ENCODE results near the gene MGAT2. TPM values are rescaled to one million over a fixed set of nuclear protein-coding genes. Genes with fewer than 3 reads are reported as not detected.
"Not testable (repeated sequence)": the region's sequence is repeated elsewhere in the genome, so short reads cannot be mapped to it uniquely, and the experiment has no call there.

Gene MGAT2
- total RNA-seq, 2 donors from 2014 or later = 34.7 to 69.0 TPM

DNA sequence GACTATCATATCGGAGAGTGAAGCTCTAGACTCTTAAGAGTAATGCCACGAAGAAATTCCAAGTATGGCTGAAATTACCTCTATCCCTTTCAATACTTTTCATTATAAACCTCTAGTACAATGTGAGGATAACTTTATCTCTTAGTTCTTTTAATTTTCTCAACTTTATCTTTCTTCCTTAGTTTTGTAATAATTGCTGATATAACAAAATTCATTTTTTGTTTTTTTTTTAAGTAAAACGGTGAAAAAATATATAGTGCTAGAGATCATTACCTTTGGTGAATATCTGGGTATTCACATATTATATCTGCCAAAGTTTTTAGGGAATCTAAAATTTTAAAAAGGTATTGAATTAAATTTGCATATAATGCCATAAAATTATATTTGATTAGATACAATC, 33.9 kb downstream of the MGAT2 start:
- H3K4me1 ChIP-seq (replicated peaks) = no peaks in the 10 kb centered on the region
- H3K4me3 ChIP-seq = no peak overlapping the region
- H3K36me3 ChIP-seq = no peaks in the 10 kb centered on the region
- H3K27ac ChIP-seq = no peak overlapping the region
- 95% methylated on average over 3 of the region's 3 CpGs for WGBS
- H3K27me3 ChIP-seq (replicated peaks; ENCODE audit: insufficient read depth) = no peaks in the 10 kb centered on the region
- no peaks in the 10 kb centered on the region for H3K9me3 ChIP-seq
- intact Hi-C loops (cut with DNase I) = no loop called here
- DNase-seq (ENCODE audit: low spot score) = no peak
- TF ChIP-seq, protein P1, sequence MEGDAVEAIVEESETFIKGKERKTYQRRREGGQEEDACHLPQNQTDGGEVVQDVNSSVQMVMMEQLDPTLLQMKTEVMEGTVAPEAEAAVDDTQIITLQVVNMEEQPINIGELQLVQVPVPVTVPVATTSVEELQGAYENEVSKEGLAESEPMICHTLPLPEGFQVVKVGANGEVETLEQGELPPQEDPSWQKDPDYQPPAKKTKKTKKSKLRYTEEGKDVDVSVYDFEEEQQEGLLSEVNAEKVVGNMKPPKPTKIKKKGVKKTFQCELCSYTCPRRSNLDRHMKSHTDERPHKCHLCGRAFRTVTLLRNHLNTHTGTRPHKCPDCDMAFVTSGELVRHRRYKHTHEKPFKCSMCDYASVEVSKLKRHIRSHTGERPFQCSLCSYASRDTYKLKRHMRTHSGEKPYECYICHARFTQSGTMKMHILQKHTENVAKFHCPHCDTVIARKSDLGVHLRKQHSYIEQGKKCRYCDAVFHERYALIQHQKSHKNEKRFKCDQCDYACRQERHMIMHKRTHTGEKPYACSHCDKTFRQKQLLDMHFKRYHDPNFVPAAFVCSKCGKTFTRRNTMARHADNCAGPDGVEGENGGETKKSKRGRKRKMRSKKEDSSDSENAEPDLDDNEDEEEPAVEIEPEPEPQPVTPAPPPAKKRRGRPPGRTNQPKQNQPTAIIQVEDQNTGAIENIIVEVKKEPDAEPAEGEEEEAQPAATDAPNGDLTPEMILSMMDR (IDR thresholded peaks at IDR 0.05) = no peak
- TF ChIP-seq POLR2AphosphoS5 (IDR thresholded peaks at IDR 0.05) (no peak), POLR2A (IDR thresholded peaks at IDR 0.05) (no peak)

- H3K27ac ChIP-seq; intact Hi-C loops (cut with DNase I); H3K9me3 ChIP-seq; DNase-seq (ENCODE audit: low spot score); H3K27me3 ChIP-seq (replicated peaks; ENCODE audit: insufficient read depth); H3K4me3 ChIP-seq; H3K36me3 ChIP-seq; H3K4me1 ChIP-seq (replicated peaks): not testable (repeated sequence)
- 86% methylated on average over 6 of the region's 6 CpGs for WGBS
Measured at GRCh38 chr14:49657500-49657899, 36.9 kb downstream of the MGAT2 start.

GRCh38 chr14:49659526-49660455, 39.2 kb downstream of the MGAT2 start:
- WGBS = 72% methylated on average over 2 of the region's 2 CpGs

DNA sequence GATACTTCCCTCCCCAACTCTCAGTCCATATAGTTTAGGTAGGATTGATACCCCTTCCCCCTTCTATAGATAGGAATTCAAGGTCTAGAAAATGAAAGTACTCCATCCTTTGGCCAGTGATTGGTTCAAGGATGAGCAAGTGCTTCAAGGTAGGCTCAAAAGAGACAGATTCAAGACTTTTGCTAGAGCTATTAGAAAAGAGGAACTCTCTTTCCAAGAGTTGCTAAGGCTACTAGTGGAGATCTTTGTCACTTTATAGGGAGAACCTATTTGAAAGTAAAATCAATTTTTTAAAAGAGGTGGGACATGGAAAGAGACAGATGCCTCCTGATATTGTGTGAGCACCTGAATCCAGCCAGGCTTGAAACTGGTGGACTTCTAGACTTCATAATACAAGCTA, 49.9 kb downstream of the MGAT2 start:
- Histone ChIP-seq H3K4me3 (no peak overlapping the region), H3K36me3 (no peaks in the 10 kb centered on the region), H3K27ac (no peak overlapping the region), H3K27me3 (replicated peaks; ENCODE audit: insufficient read depth) (no peaks in the 10 kb centered on the region), H3K9me3 (no peaks in the 10 kb centered on the region), H3K4me1 (replicated peaks) (no peaks in the 10 kb centered on the region)
- TF ChIP-seq POLR2A (IDR thresholded peaks at IDR 0.05) = no peak
- TF ChIP-seq POLR2AphosphoS5 (IDR thresholded peaks at IDR 0.05) = no peak
- TF ChIP-seq, protein P1 (IDR thresholded peaks at IDR 0.05) = no peak
- intact Hi-C loops (cut with DNase I) = no loop called here
- DNase-seq (ENCODE audit: low spot score) = no peak

More at GRCh38 chr14:49659526-49660455, 39.2 kb downstream of the MGAT2 start:
- no peaks in the 10 kb centered on the region for H3K9me3 ChIP-seq
- H3K27me3 ChIP-seq (replicated peaks; ENCODE audit: insufficient read depth) = no peaks in the 10 kb centered on the region
- no peaks in the 10 kb centered on the region for H3K4me1 ChIP-seq (replicated peaks)
- no peak for DNase-seq (ENCODE audit: low spot score)
- no peaks in the 10 kb centered on the region for H3K36me3 ChIP-seq
- H3K27ac ChIP-seq = no peak overlapping the region
- H3K4me3 ChIP-seq = no peak overlapping the region
- intact Hi-C loops (cut with DNase I) = no loop called here
- TF ChIP-seq POLR2A (IDR thresholded peaks at IDR 0.05) = no peak
- TF ChIP-seq, protein P1 (IDR thresholded peaks at IDR 0.05) = no peak
- no peak for TF ChIP-seq POLR2AphosphoS5 (IDR thresholded peaks at IDR 0.05)

Small RNAs within 50 kb of the gene (small RNA-seq; reads per million reads assigned to genes)
- gene AL139099.3 (0 reads per million in 2 donors), gene AL139099.4 (0 reads per million in 2 donors), gene RF00019 (0 reads per million in 2 donors)

Other genes with a start within 250 kb of the MGAT2 start
- gene RPS29, start 34.4 kb upstream of the MGAT2 start, total RNA-seq = 1,000 to 10,000 TPM; 4,045 to 4,896 TPM
- 1 to 10 TPM; 7.0 to 8.4 TPM for gene LRR1, start 21.9 kb upstream of the MGAT2 start, total RNA-seq
- 100 to 1,000 TPM; 170 to 176 TPM for gene RPL36AL, start 173 bp upstream of the MGAT2 start, total RNA-seq
- 10 to 100 TPM; 11.2 to 11.9 TPM for gene DNAAF2, start 14.4 kb downstream of the MGAT2 start, total RNA-seq
- 1 to 10 TPM; 3.2 to 5.8 TPM for gene POLE2, start 67.4 kb downstream of the MGAT2 start, total RNA-seq
- gene KLHDC1, start 72.3 kb downstream of the MGAT2 start, total RNA-seq = 1 to 10 TPM; 4.6 to 7.7 TPM
- 10 to 100 TPM; 78.4 to 83.2 TPM for gene KLHDC2, start 147.4 kb downstream of the MGAT2 start, total RNA-seq
- gene NEMF, start 232.0 kb downstream of the MGAT2 start, total RNA-seq = 10 to 100 TPM; 63.9 to 71.7 TPM

Measured in prostate gland (tissue), 2 donors.